Measurements from ENCODE around the gene ACOT8.

ACOT8 gene

GRCh38 chr20:45867136-45867818 is 10.1 kb upstream of the ACOT8 start:
- TF ChIP-seq CTCF (IDR thresholded peaks at IDR 0.05), result no peak

GRCh38 chr20:45866454-45866853 is 9.3 kb upstream of the ACOT8 start:
- TF ChIP-seq CTCF (IDR thresholded peaks at IDR 0.05), result no peak

GRCh38 chr20:45863543-45864470 is 6.6 kb upstream of the ACOT8 start:
- no peak for TF ChIP-seq CTCF (IDR thresholded peaks at IDR 0.05)

GRCh38 chr20:45861221-45862075 is 4.3 kb upstream of the ACOT8 start:
- no peak for TF ChIP-seq CTCF (IDR thresholded peaks at IDR 0.05)

- no peak for TF ChIP-seq CTCF (IDR thresholded peaks at IDR 0.05)
These were observed 3.5 kb upstream of the ACOT8 start for GRCh38 chr20:45860560-45861220.

GRCh38 chr20:45859916-45860315 is 2.7 kb upstream of the ACOT8 start:
- TF ChIP-seq CTCF (IDR thresholded peaks at IDR 0.05), result no peak

- TF ChIP-seq CTCF (IDR thresholded peaks at IDR 0.05), result no peak
These were observed 657 bp upstream of the ACOT8 start for GRCh38 chr20:45857882-45858216.

All from LNCAP (cell line).